Measurements from ENCODE around the gene PPCDC. TPM values are rescaled to one million over a fixed set of nuclear protein-coding genes. Genes with fewer than 3 reads are reported as not detected.

PPCDC gene
- total RNA-seq, 1 donor from 2014 or later: 7.3 TPM

GRCh38 chr15:74978077-74978476, 45.3 kb upstream of the PPCDC start:
- no peak for FAIRE-seq
- H3K27me3 Mint-ChIP-seq (ENCODE audit: low read depth, unreplicated experiment): no peaks in the 10 kb centered on the region
- no peaks in the 10 kb centered on the region for H3K36me3 Mint-ChIP-seq (ENCODE audit: low read depth, unreplicated experiment)

GRCh38 chr15:74978503-74978902, 44.9 kb upstream of the PPCDC start:
- H3K27ac Mint-ChIP-seq (ENCODE audit: unreplicated experiment): no peak overlapping the region
- no peaks in the 10 kb centered on the region for H3K79me2 ChIP-seq (ENCODE audit: insufficient read depth, low read length)
- H3K36me3 Mint-ChIP-seq (ENCODE audit: low read depth, unreplicated experiment): no peaks in the 10 kb centered on the region
- H3K9me3 ChIP-seq (ENCODE audit: insufficient read depth, low read depth, low read length): no peaks in the 10 kb centered on the region
- H3K9ac ChIP-seq (ENCODE audit: low read length): no peak overlapping the region
- DNase-seq (ENCODE audit: low read depth) (no peak), FAIRE-seq (no peak)
- H3K27me3 ChIP-seq (ENCODE audit: insufficient read depth, low read length): peaks cover 4% of the 10 kb centered on the region
- H3K4me1 Mint-ChIP-seq (ENCODE audit: low read depth, unreplicated experiment): peaks cover 15% of the 10 kb centered on the region
- H3K4me3 Mint-ChIP-seq (ENCODE audit: unreplicated experiment): no peak overlapping the region
- no peak overlapping the region for H3K4me3 ChIP-seq (ENCODE audit: insufficient read depth, low read depth, low read length)
- H3K27ac ChIP-seq (ENCODE audit: low read depth, low read length): no peak overlapping the region
- no peak for TF ChIP-seq EZH2 (IDR thresholded peaks at IDR 0.05; ENCODE audit: insufficient read depth, low read length)
- TF ChIP-seq, protein P1, sequence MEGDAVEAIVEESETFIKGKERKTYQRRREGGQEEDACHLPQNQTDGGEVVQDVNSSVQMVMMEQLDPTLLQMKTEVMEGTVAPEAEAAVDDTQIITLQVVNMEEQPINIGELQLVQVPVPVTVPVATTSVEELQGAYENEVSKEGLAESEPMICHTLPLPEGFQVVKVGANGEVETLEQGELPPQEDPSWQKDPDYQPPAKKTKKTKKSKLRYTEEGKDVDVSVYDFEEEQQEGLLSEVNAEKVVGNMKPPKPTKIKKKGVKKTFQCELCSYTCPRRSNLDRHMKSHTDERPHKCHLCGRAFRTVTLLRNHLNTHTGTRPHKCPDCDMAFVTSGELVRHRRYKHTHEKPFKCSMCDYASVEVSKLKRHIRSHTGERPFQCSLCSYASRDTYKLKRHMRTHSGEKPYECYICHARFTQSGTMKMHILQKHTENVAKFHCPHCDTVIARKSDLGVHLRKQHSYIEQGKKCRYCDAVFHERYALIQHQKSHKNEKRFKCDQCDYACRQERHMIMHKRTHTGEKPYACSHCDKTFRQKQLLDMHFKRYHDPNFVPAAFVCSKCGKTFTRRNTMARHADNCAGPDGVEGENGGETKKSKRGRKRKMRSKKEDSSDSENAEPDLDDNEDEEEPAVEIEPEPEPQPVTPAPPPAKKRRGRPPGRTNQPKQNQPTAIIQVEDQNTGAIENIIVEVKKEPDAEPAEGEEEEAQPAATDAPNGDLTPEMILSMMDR (IDR thresholded peaks at IDR 0.05; ENCODE audit: insufficient read depth, low read depth, low read length): no peak
- peak overlapping the region; percentile 30 for H3K4me2 ChIP-seq (ENCODE audit: low read length)
- no peaks in the 10 kb centered on the region for H3K27me3 Mint-ChIP-seq (ENCODE audit: low read depth, unreplicated experiment)
- H3K36me3 ChIP-seq (ENCODE audit: insufficient read depth, low read length): no peaks in the 10 kb centered on the region
- no peaks in the 10 kb centered on the region for H4K20me1 ChIP-seq (ENCODE audit: insufficient read depth, low read length)
- H3K9me3 Mint-ChIP-seq (ENCODE audit: unreplicated experiment): no peaks in the 10 kb centered on the region
- peaks cover 13% of the 10 kb centered on the region for H3K4me1 ChIP-seq (ENCODE audit: insufficient read depth, low read length)
- no peak overlapping the region for H2AFZ ChIP-seq (ENCODE audit: low read depth, low read length)

More at GRCh38 chr15:74978077-74978476, 45.3 kb upstream of the PPCDC start:
- Histone ChIP-seq H3K79me2 (ENCODE audit: insufficient read depth, low read length) (no peaks in the 10 kb centered on the region), H3K4me3 (ENCODE audit: insufficient read depth, low read depth, low read length) (no peak overlapping the region), H3K4me1 (ENCODE audit: insufficient read depth, low read length) (peaks cover 13% of the 10 kb centered on the region), H4K20me1 (ENCODE audit: insufficient read depth, low read length) (no peaks in the 10 kb centered on the region), H3K9me3 (ENCODE audit: insufficient read depth, low read depth, low read length) (no peaks in the 10 kb centered on the region), H3K4me2 (ENCODE audit: low read length) (no peak overlapping the region), H3K36me3 (ENCODE audit: insufficient read depth, low read length) (no peaks in the 10 kb centered on the region), H3K9ac (ENCODE audit: low read length) (no peak overlapping the region), H2AFZ (ENCODE audit: low read depth, low read length) (no peak overlapping the region), H3K27ac (ENCODE audit: low read depth, low read length) (no peak overlapping the region), H3K27me3 (ENCODE audit: insufficient read depth, low read length) (peaks cover 4% of the 10 kb centered on the region)
- no peak overlapping the region for H3K4me3 Mint-ChIP-seq (ENCODE audit: unreplicated experiment)
- H3K9me3 Mint-ChIP-seq (ENCODE audit: unreplicated experiment): no peaks in the 10 kb centered on the region
- peaks cover 15% of the 10 kb centered on the region for H3K4me1 Mint-ChIP-seq (ENCODE audit: low read depth, unreplicated experiment)
- peak overlapping the region; percentile 4 for H3K27ac Mint-ChIP-seq (ENCODE audit: unreplicated experiment)
- DNase-seq (ENCODE audit: low read depth): no peak
- TF ChIP-seq EZH2 (IDR thresholded peaks at IDR 0.05; ENCODE audit: insufficient read depth, low read length): no peak
- TF ChIP-seq, protein P1 (IDR thresholded peaks at IDR 0.05; ENCODE audit: insufficient read depth, low read depth, low read length): no peak

- Histone ChIP-seq H4K20me1 (ENCODE audit: insufficient read depth, low read length) (no peaks in the 10 kb centered on the region), H3K4me2 (ENCODE audit: low read length) (no peak overlapping the region), H3K9me3 (ENCODE audit: insufficient read depth, low read depth, low read length) (no peaks in the 10 kb centered on the region), H3K4me1 (ENCODE audit: insufficient read depth, low read length) (peaks cover 16% of the 10 kb centered on the region), H3K27me3 (ENCODE audit: insufficient read depth, low read length) (peaks cover 11% of the 10 kb centered on the region), H3K4me3 (ENCODE audit: insufficient read depth, low read depth, low read length) (no peak overlapping the region), H3K27ac (ENCODE audit: low read depth, low read length) (no peak overlapping the region), H2AFZ (ENCODE audit: low read depth, low read length) (no peak overlapping the region), H3K9ac (ENCODE audit: low read length) (no peak overlapping the region), H3K36me3 (ENCODE audit: insufficient read depth, low read length) (no peaks in the 10 kb centered on the region), H3K79me2 (ENCODE audit: insufficient read depth, low read length) (no peaks in the 10 kb centered on the region)
- no peak overlapping the region for H3K27ac Mint-ChIP-seq (ENCODE audit: unreplicated experiment)
- TF ChIP-seq, protein P1 (IDR thresholded peaks at IDR 0.05; ENCODE audit: insufficient read depth, low read depth, low read length): no peak
- no peak for TF ChIP-seq EZH2 (IDR thresholded peaks at IDR 0.05; ENCODE audit: insufficient read depth, low read length)
- H3K36me3 Mint-ChIP-seq (ENCODE audit: low read depth, unreplicated experiment): no peaks in the 10 kb centered on the region
- peaks cover 21% of the 10 kb centered on the region for H3K4me1 Mint-ChIP-seq (ENCODE audit: low read depth, unreplicated experiment)
- FAIRE-seq: no peak
- DNase-seq (ENCODE audit: low read depth): no peak
- H3K4me3 Mint-ChIP-seq (ENCODE audit: unreplicated experiment): no peak overlapping the region
- H3K9me3 Mint-ChIP-seq (ENCODE audit: unreplicated experiment): peaks cover 2% of the 10 kb centered on the region
- peaks cover 9% of the 10 kb centered on the region for H3K27me3 Mint-ChIP-seq (ENCODE audit: low read depth, unreplicated experiment)
Measured at GRCh38 chr15:74982183-74982582, 41.2 kb upstream of the PPCDC start.
